Large intestine (tissue), 3 donors: Measurements from ENCODE around the gene KLHL41. TPM values are rescaled to one million over a fixed set of nuclear protein-coding genes. Genes with fewer than 3 reads are reported as not detected.
"Not testable (repeated sequence)": the region's sequence is repeated elsewhere in the genome, so short reads cannot be mapped to it uniquely, and the experiment has no call there.

Experiments used
- DNase-seq, 2 donors: peaks; one replicate each; pipeline versions ENCODE4 v3.0.0 to v3.0.0-alpha.2; 2013
- H3K27ac ChIP-seq: one replicate; pipeline ENCODE4 v1.5.1; 2013; ENCODE audit warnings: low read length
- H3K27me3 ChIP-seq: 2 replicates; pipeline ENCODE4 v1.6.1; 2013; ENCODE audit warnings: low read length; ENCODE audit not compliant: control insufficient read depth, insufficient read depth
- H3K36me3 ChIP-seq: 2 replicates; pipeline ENCODE4 v1.6.1; 2013; ENCODE audit warnings: low read length; ENCODE audit not compliant: control insufficient read depth, insufficient read depth
- H3K4me1 ChIP-seq: one replicate; pipeline ENCODE4 v1.6.1; 2013; ENCODE audit warnings: low read length; ENCODE audit not compliant: control insufficient read depth, insufficient read depth
- H3K4me3 ChIP-seq: one replicate; pipeline ENCODE4 v1.5.1; 2013; ENCODE audit warnings: low read length
- H3K9me3 ChIP-seq: one replicate; pipeline ENCODE4 v1.6.1; 2013; ENCODE audit warnings: mild to moderate bottlenecking, low read depth, low read length, moderate library complexity; ENCODE audit not compliant: control insufficient read depth
- WGBS: methylation state at CpG from one replicate; pipeline ENCODE4 v1.1.5; 2013; ENCODE audit warnings: low lambda C conversion rate; ENCODE audit not compliant: insufficient coverage; 5-methylcytosine and 5-hydroxymethylcytosine counted together
- polyA plus RNA-seq: library from polyadenylated mRNA; unstranded; fragments of 120-200 nt; gene quantifications from one replicate; pipeline ENCODE4 v1.2.1, GENCODE V29; 2013

Gene KLHL41
- polyA plus RNA-seq, 1 donor = 5.1 TPM

DNA sequence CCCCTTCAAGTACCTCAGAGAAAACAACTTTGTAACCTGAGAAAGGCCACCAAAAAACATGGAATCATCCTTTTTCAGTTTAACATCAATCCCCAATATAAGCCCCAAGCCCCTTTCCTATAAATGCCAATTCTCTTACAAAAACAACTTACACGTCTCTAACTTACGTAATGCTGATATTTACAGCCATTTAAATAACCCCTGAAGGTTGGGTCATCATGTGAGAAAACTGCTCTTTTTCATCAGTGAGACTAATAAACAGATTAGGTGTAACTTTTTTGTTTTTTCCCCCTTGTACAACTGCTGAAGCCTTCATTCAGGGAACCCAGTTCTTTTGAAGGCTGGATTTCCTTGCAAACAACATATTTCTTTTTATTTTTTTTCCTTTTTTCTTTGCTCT, 60.4 kb downstream of the KLHL41 start:
- no peak for DNase-seq
- Histone ChIP-seq H3K27me3 (no peaks in the 10 kb centered on the region), H3K4me1 (no peaks in the 10 kb centered on the region), H3K27ac (no peak overlapping the region), H3K4me3 (no peak overlapping the region), H3K36me3 (peaks cover 7% of the 10 kb centered on the region), H3K9me3 (no peaks in the 10 kb centered on the region)
- WGBS = 100% methylated on average over 1 of the region's 2 CpGs

- not testable (repeated sequence) for H3K4me1 ChIP-seq, H3K9me3 ChIP-seq, H3K4me3 ChIP-seq, DNase-seq, H3K36me3 ChIP-seq, H3K27me3 ChIP-seq, H3K27ac ChIP-seq
- WGBS = no CpG with 5 or more reads among the region's 4 CpGs
Observed at GRCh38 chr2:169570752-169571151, 61.2 kb downstream of the KLHL41 start.

DNA sequence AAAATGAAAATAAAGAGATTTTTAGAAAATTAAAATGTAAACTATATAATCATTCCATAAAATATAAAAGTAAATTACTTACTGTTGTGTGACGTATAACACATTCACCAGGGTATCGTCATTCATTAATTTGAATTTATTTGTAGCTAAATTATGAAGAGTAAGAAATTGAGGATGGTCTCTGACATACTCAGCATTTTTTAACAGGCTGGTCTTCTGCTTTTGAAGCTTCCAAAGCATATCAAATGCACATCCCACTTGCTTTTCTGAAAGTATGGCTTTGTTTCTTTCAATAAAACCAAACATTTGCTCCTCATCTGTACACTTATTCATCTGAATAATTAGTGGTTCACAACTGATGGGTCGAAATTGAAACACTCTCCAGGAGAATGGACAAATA, 62.1 kb downstream of the KLHL41 start:
- WGBS = 97% methylated on average over 3 of the region's 3 CpGs
- H3K27me3 ChIP-seq = no peaks in the 10 kb centered on the region
- H3K4me3 ChIP-seq = no peak overlapping the region
- H3K36me3 ChIP-seq = peaks cover 5% of the 10 kb centered on the region
- no peak overlapping the region for H3K27ac ChIP-seq
- peaks cover 3% of the 10 kb centered on the region for H3K9me3 ChIP-seq
- no peak for DNase-seq
- no peaks in the 10 kb centered on the region for H3K4me1 ChIP-seq

- no peaks in the 10 kb centered on the region for H3K4me1 ChIP-seq
- no peak overlapping the region for H3K27ac ChIP-seq
- H3K36me3 ChIP-seq = peaks cover 5% of the 10 kb centered on the region
- H3K9me3 ChIP-seq = peaks cover 3% of the 10 kb centered on the region
- DNase-seq = no peak
- H3K4me3 ChIP-seq = no peak overlapping the region
- no peaks in the 10 kb centered on the region for H3K27me3 ChIP-seq
- no CpG with 5 or more reads among the region's 1 CpG for WGBS
Observed at GRCh38 chr2:169572189-169572588, 62.7 kb downstream of the KLHL41 start.

GRCh38 chr2:169572821-169573159, 63.3 kb downstream of the KLHL41 start:
- WGBS = no CpG with 5 or more reads among the region's 2 CpGs
- peak overlapping the region; percentile 77 for H3K27ac ChIP-seq
- DNase-seq = no peak
- peaks cover 5% of the 10 kb centered on the region for H3K36me3 ChIP-seq
- H3K4me3 ChIP-seq = peak overlapping the region; percentile 81
- H3K4me1 ChIP-seq = no peaks in the 10 kb centered on the region
- no peaks in the 10 kb centered on the region for H3K27me3 ChIP-seq
- H3K9me3 ChIP-seq = peaks cover 3% of the 10 kb centered on the region

DNA sequence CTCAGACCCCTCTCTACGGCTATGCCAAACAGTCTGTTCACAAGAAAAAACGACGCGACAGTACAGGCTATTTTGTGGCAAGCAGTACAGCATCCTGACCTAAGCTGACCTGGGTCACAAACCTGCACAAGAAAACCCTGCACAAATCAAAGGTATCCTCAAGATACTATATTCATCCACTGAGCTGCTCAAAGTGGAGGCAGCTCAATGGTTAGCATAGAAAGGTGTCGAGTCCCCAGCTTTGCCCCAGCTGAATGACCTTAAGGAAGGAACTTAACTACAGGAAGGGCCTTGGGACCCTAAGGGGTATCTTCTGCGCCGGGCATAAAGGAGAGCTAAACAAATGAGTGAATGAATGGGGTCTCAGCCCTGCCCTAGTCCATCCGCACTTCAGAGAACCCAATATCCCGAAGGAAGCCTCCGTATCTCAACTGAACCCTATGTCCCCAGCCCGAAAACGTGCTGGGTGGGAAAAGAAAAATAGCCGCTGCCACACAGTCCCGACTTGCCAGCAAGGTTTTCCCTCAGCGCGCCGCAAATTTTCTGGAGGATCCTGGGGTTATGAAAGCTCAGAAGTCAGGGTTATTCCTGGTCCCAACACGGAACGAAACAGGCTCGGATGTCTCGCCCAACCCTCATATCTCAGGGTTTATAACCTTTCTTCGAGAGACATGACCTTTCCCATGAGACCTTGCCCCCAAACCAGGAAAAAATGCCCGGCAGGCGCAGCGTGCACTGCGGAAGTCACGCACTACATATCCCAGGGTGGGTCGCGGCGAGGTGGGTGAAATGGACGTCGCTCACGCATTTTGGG, 63.9 kb downstream of the KLHL41 start, which contains the start of gene FASTKD1:
Gene FASTKD1 (minus strand): TSS at position 706 of the 814 bp plus-strand sequence. CDS start 1,836 bp downstream, outside the sequence.
- Histone ChIP-seq H3K27ac (peak within 1 kb of the TSS; percentile 77), H3K27me3 (no peaks in the 10 kb centered on the region)
- WGBS = no CpG with 5 or more reads among the region's 33 CpGs

GRCh38 chr2:169573974-169574299, 64.4 kb downstream of the KLHL41 start:
- no peaks in the 10 kb centered on the region for H3K27me3 ChIP-seq
- H3K36me3 ChIP-seq = peaks cover under 1% of the 10 kb centered on the region
- DNase-seq = no peak
- peaks cover 3% of the 10 kb centered on the region for H3K9me3 ChIP-seq
- H3K27ac ChIP-seq = no peak overlapping the region
- no peaks in the 10 kb centered on the region for H3K4me1 ChIP-seq
- H3K4me3 ChIP-seq = peak overlapping the region; percentile 81
- 37% methylated on average over 6 of the region's 6 CpGs for WGBS

More for the DNA sequence above, 63.9 kb downstream of the KLHL41 start, which contains the start of gene FASTKD1:
- Histone ChIP-seq H3K4me1 (no peaks in the 10 kb centered on the region), H3K4me3 (peak within 1 kb of the TSS; percentile 81), H3K9me3 (peaks cover 3% of the 10 kb centered on the region), H3K36me3 (peaks cover 2% of the 10 kb centered on the region)
- DNase-seq = peak; percentile 94 to 96

GRCh38 chr2:169574539-169574938, 65.0 kb downstream of the KLHL41 start:
- H3K27me3 ChIP-seq, H3K4me1 ChIP-seq, H3K9me3 ChIP-seq, H3K4me3 ChIP-seq, H3K27ac ChIP-seq, H3K36me3 ChIP-seq, DNase-seq: not testable (repeated sequence)
- no CpG with 5 or more reads among the region's 5 CpGs for WGBS

DNA sequence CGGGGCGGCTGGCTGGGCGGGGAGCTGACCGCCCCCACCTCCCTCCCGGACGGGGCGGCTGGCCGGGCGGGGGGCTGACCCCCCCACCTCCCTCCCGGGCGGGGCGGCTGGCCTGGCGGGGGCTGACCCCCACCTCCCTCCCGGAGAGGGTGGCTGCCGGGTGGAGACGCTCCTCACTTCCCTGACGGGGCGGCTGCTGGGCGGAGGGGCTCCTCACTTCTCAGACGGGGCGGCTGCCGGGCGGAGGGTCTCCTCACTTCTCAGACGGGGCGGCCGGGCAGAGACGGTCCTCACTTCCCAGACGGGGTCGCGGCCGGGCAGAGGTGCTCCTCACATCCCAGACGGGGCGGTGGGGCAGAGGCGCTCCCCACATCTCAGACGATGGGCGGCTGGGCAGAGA, 65.8 kb downstream of the KLHL41 start:
- H3K36me3 ChIP-seq, DNase-seq, H3K4me3 ChIP-seq, H3K4me1 ChIP-seq, H3K9me3 ChIP-seq, H3K27me3 ChIP-seq, H3K27ac ChIP-seq: not testable (repeated sequence)
- no CpG with 5 or more reads among the region's 36 CpGs for WGBS
